HepG2 (cell line): ENCODE results near the gene ONECUT2. TPM values are rescaled to one million over a fixed set of nuclear protein-coding genes. Genes with fewer than 3 reads are reported as not detected.

ENCODE experiments used
- AGO1 ChIP-seq: fragments of 200-400 bp; formaldehyde crosslinking; IDR thresholded peaks from 2 replicates; pipeline ENCODE4 v1.6.1; 2017; ENCODE audit warnings: mild to moderate bottlenecking, low read depth, low read length, moderate library complexity; ENCODE audit not compliant: poor library complexity, severe bottlenecking
- CCDC6 ChIP-seq: sonication (generic); formaldehyde crosslinking; IDR thresholded peaks from 2 replicates; pipeline ENCODE4 v1.8.1; 2022; ENCODE audit warnings: mild to moderate bottlenecking, missing genetic modification reagents, moderate library complexity
- EEA1 ChIP-seq: sonication (generic); formaldehyde crosslinking; IDR thresholded peaks from 2 replicates; pipeline ENCODE4 v1.5.1; 2020; ENCODE audit warnings: mild to moderate bottlenecking, missing genetic modification reagents, borderline replicate concordance
- KDM5B ChIP-seq: sonication (generic); formaldehyde crosslinking; IDR thresholded peaks from 2 replicates; pipeline ENCODE4 v1.4.0; 2020; ENCODE audit warnings: missing genetic modification reagents, mild to moderate bottlenecking, borderline replicate concordance
- PCBP1 ChIP-seq: fragments of 200-400 bp; formaldehyde crosslinking; IDR thresholded peaks from 2 replicates; pipeline ENCODE4 v1.6.1; 2017; ENCODE audit warnings: mild to moderate bottlenecking, low read depth, low read length, borderline replicate concordance
- RARA ChIP-seq: IDR thresholded peaks from 2 replicates; pipeline ENCODE4 v1.6.1; 2016; ENCODE audit warnings: missing genetic modification reagents, missing compliant biosample characterization
- REL ChIP-seq: sonication (generic); formaldehyde crosslinking; conservative IDR thresholded peaks from 2 replicates; pipeline ENCODE4 v1.8.0; 2022; ENCODE audit warnings: mild to moderate bottlenecking, missing genetic modification reagents, moderate library complexity
- TFDP1 ChIP-seq: IDR thresholded peaks from 2 replicates; pipeline ENCODE4 v1.6.1; 2016; ENCODE audit warnings: missing compliant biosample characterization, missing genetic modification reagents, borderline replicate concordance
- ZNF264 ChIP-seq: sonication (generic); formaldehyde crosslinking; IDR thresholded peaks from 2 replicates; pipeline ENCODE4 v1.4.0; 2020; ENCODE audit warnings: missing genetic modification reagents
- ZNF407 ChIP-seq: sonication (generic); formaldehyde crosslinking; IDR thresholded peaks from one replicate; pipeline ENCODE4 v1.5.1; 2020; ENCODE audit warnings: mild to moderate bottlenecking, missing genetic modification reagents; ENCODE audit errors: not compliant biosample characterization
- ZNF567 ChIP-seq: sonication (generic); formaldehyde crosslinking; IDR thresholded peaks from 2 replicates; pipeline ENCODE4 v1.8.1; 2023; ENCODE audit warnings: mild to moderate bottlenecking, missing genetic modification reagents, borderline replicate concordance
- polyA plus RNA-seq, 8 experiments: library from polyadenylated mRNA; depleted of rRNA in 3 of 8; stranded (reverse) in 7 of 8; unstranded in 1 of 8; fragments of >200 nt; fragmentation: Illumina TruSeq in 4 of 8; extraction: Trizol in 4 of 8; gene quantifications; 2 replicates each; pipeline versions ENCODE4 v1.2.1 to v1.2.3, GENCODE V29; 2011 to 2016; ENCODE audit warnings: low read depth in 4 of 8, missing spikeins in 1 of 8, mixed read lengths in 1 of 8; ENCODE audit not compliant: insufficient read depth in 1 of 8
- total RNA-seq, 5 experiments: library from RNA; depleted of rRNA; stranded (reverse); fragments of >200 nt; fragmentation: Illumina TruSeq; extraction: Trizol; gene quantifications; 2 replicates each; pipeline ENCODE4 v1.2.3, GENCODE V29; 2016; ENCODE audit warnings: low read depth in 1 of 5

ONECUT2 gene
- total and polyA plus RNA-seq, 2 of the 13 experiments (the other 11 are each of a cell fraction or from before 2014, with no cell fraction given), result 3.0 to 3.2 TPM

GRCh38 chr18:57432751-57433400 lies 2.3 kb upstream of the ONECUT2 start (continued):
- no peak for TF ChIP-seq ZNF407 (CRISPR knock-in tag)
- no peak for TF ChIP-seq AGO1
- no peak for TF ChIP-seq PCBP1
- no peak for TF ChIP-seq TFDP1
- no peak for TF ChIP-seq ZNF567 (CRISPR knock-in tag)
- no peak for TF ChIP-seq REL (CRISPR knock-in tag)
- TF ChIP-seq KDM5B (CRISPR knock-in tag), result no peak
- TF ChIP-seq ZNF264 (CRISPR knock-in tag), result no peak
- TF ChIP-seq EEA1 (CRISPR knock-in tag), result no peak
- TF ChIP-seq CCDC6, result no peak
- no peak for TF ChIP-seq RARA (CRISPR knock-in tag)
